Measurements from ENCODE around the gene MOB2.

DNA sequence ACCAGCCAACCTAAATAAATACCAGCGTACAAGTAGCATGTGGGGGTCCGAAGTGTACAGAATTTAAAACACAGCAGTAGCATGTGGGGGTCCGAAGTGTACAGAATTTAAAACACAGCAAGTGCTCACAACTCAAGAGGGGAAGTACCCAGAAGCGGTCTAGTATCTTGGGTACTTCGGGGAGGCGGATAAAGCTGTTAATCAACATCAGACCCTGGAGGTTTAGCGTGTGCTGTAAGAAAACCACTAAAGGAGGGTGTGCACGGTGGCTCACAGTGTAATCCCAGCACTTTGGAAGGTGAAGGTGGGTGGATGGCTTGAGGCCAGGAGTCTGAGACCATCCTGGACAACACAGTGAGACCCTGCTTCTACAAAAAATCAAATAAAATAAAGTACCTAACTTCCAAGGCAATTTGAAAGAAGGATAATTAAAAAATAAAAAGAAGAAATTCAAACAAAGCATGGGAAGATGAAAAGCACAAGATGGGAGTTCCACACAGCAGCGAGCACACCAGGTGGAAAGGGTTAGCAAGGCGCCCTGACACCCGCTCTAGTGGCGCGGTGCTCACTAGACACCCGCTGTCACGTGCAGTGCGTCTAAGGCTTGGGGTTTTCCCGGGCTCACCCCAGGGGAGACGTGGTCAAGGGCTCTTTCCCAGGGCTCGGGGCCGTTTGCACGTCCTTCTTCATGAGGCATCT lies 35.0 kb upstream of the MOB2 start:
- no peak for TF ChIP-seq POLR2A (IDR thresholded peaks at IDR 0.05)
- TF ChIP-seq, protein P1, sequence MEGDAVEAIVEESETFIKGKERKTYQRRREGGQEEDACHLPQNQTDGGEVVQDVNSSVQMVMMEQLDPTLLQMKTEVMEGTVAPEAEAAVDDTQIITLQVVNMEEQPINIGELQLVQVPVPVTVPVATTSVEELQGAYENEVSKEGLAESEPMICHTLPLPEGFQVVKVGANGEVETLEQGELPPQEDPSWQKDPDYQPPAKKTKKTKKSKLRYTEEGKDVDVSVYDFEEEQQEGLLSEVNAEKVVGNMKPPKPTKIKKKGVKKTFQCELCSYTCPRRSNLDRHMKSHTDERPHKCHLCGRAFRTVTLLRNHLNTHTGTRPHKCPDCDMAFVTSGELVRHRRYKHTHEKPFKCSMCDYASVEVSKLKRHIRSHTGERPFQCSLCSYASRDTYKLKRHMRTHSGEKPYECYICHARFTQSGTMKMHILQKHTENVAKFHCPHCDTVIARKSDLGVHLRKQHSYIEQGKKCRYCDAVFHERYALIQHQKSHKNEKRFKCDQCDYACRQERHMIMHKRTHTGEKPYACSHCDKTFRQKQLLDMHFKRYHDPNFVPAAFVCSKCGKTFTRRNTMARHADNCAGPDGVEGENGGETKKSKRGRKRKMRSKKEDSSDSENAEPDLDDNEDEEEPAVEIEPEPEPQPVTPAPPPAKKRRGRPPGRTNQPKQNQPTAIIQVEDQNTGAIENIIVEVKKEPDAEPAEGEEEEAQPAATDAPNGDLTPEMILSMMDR (IDR thresholded peaks at IDR 0.05), result no peak
